Keratinocyte (primary cell): Measurements from ENCODE around the gene ERVH48-1. TPM values are rescaled to one million over a fixed set of nuclear protein-coding genes. Genes with fewer than 3 reads are reported as not detected.

Source experiments
- DNase-seq: peaks from one replicate; pipeline ENCODE4 v3.0.0-alpha.2; 2011; ENCODE audit warnings: low read depth, missing footprints, low spot score
- FAIRE-seq: peaks from 2 replicates; lab custom pipeline; 2011; peaks lifted over from hg19 to GRCh38; lab: Jason Lieb, UNC
- H2AFZ ChIP-seq: 2 replicates; pipeline ENCODE4 v1.6.0; 2012; ENCODE audit warnings: low read length, control low read depth, inconsistent platforms; ENCODE audit not compliant: control insufficient read depth
- H3K27ac ChIP-seq: 2 replicates; pipeline ENCODE4 v1.5.1; 2011; ENCODE audit warnings: low read length; ENCODE audit not compliant: control insufficient read depth, insufficient read depth
- H3K27me3 ChIP-seq: 3 replicates; pipeline ENCODE4 v1.6.0; 2011; ENCODE audit warnings: low read length; ENCODE audit not compliant: control insufficient read depth, insufficient read depth; ENCODE audit errors: extremely low read depth
- H3K36me3 ChIP-seq, 2 experiments: 2 replicates in 1 of 2; 3 replicates in 1 of 2; pipeline ENCODE4 v1.5.1; 2011; ENCODE audit warnings: low read length in 2 of 2, mild to moderate bottlenecking in 1 of 2; ENCODE audit not compliant: control insufficient read depth in 2 of 2, insufficient read depth in 2 of 2; ENCODE audit errors: extremely low read depth in 1 of 2
- H3K4me1 ChIP-seq: 3 replicates; pipeline ENCODE4 v1.5.1; 2011; ENCODE audit warnings: low read length; ENCODE audit not compliant: control insufficient read depth, insufficient read depth; ENCODE audit errors: extremely low read depth
- H3K4me2 ChIP-seq: 3 replicates; pipeline ENCODE4 v1.6.0; 2011; ENCODE audit warnings: low read depth, low read length; ENCODE audit not compliant: control insufficient read depth, insufficient read depth; ENCODE audit errors: extremely low read depth
- H3K4me3 ChIP-seq, 3 experiments: fragments of 200-600 bp in 1 of 3; sonication (generic) in 1 of 3; 2 replicates in 2 of 3; 3 replicates in 1 of 3; pipeline ENCODE4 v1.5.1; 2011 to 2016; ENCODE audit warnings: low read length in 3 of 3, mild to moderate bottlenecking in 3 of 3, control low read depth in 2 of 3, inconsistent platforms in 1 of 3, low read depth in 1 of 3, mixed read lengths in 1 of 3, mixed run types in 1 of 3, moderate library complexity in 1 of 3; ENCODE audit not compliant: control insufficient read depth in 2 of 3, insufficient read depth in 2 of 3; ENCODE audit errors: extremely low read depth in 1 of 3
- H3K79me2 ChIP-seq: 2 replicates; pipeline ENCODE4 v1.6.0; 2012; ENCODE audit warnings: low read length; ENCODE audit not compliant: control insufficient read depth, insufficient read depth
- H3K9ac ChIP-seq: 3 replicates; pipeline ENCODE4 v1.6.0; 2011; ENCODE audit warnings: low read length; ENCODE audit not compliant: control insufficient read depth, insufficient read depth; ENCODE audit errors: extremely low read depth
- H3K9me1 ChIP-seq: 3 replicates; pipeline ENCODE4 v1.6.0; 2011; ENCODE audit warnings: low read length; ENCODE audit not compliant: control insufficient read depth, insufficient read depth; ENCODE audit errors: extremely low read depth
- H3K9me3 ChIP-seq: 2 replicates; pipeline ENCODE4 v1.5.1; 2012; ENCODE audit warnings: low read depth, low read length; ENCODE audit not compliant: control insufficient read depth
- H4K20me1 ChIP-seq: 3 replicates; pipeline ENCODE4 v1.6.0; 2011; ENCODE audit warnings: low read length; ENCODE audit not compliant: control insufficient read depth, insufficient read depth; ENCODE audit errors: extremely low read depth
- CTCF ChIP-seq, 3 experiments: IDR thresholded peaks in 1 of 3; conservative IDR thresholded peaks in 1 of 3; optimal IDR thresholded peaks in 1 of 3; 2 replicates in 2 of 3; 3 replicates in 1 of 3; pipeline versions ENCODE3 to v1.5.1; 2011; ENCODE audit warnings: low read length in 3 of 3, mild to moderate bottlenecking in 3 of 3, moderate library complexity in 2 of 3, control low read depth in 1 of 3, inconsistent platforms in 1 of 3; ENCODE audit not compliant: insufficient read depth in 2 of 3; ENCODE audit errors: extremely low read depth in 1 of 3
- EZH2 ChIP-seq: IDR thresholded peaks from one replicate; pipeline ENCODE4 v1.6.1; 2012; ENCODE audit warnings: inconsistent platforms, mild to moderate bottlenecking, low read length, moderate library complexity
- dilution Hi-C: fragments of 300-500 bp; cut with MboI; formaldehyde crosslinking; loops from one replicate; pipeline ENCODE4 v1.7.0; 2020; ENCODE audit warnings: low sequenced_read_pairs; ENCODE audit not compliant: extremely low pct_ligation_motif_present
- polyA plus RNA-seq, 5 experiments: library from polyadenylated mRNA; depleted of rRNA in 3 of 5; stranded (reverse) in 3 of 5; stranded (forward) in 1 of 5; unstranded in 1 of 5; fragments of >200 nt; gene quantifications; 1 replicate in 1 of 5; 2 replicates in 3 of 5; 3 replicates in 1 of 5; pipeline versions ENCODE4 v1.2.1 to v1.2.3, GENCODE V29; 2011 to 2012; ENCODE audit warnings: missing spikeins in 2 of 5, low read depth in 1 of 5, low replicate concordance in 1 of 5
- small RNA-seq, 3 experiments: library from RNA; depleted of rRNA; stranded (forward); fragments of <200 nt; gene quantifications; one replicate each; pipeline ENCODE3, GENCODE V24; 2012; ENCODE audit warnings: low read depth in 3 of 3, low replicate concordance in 1 of 3; ENCODE audit not compliant: insufficient read length in 3 of 3

ERVH48-1 gene
- polyA plus RNA-seq, 1 donor (not counting 4 experiments of a cell fraction or from before 2014, with no cell fraction given), result 0.03 TPM

- Histone ChIP-seq H3K9me1 (peaks cover 2% of the 10 kb centered on the region), H3K79me2 (peaks cover 90% of the 10 kb centered on the region), H3K4me1 (no peaks in the 10 kb centered on the region), H3K36me3 (peaks cover 41 to 57% of the 10 kb centered on the region in 2 experiments), H3K27ac (no peak overlapping the region), H3K4me3 (no peak overlapping the region), H3K9me3 (no peaks in the 10 kb centered on the region), H3K4me2 (no peak overlapping the region), H2AFZ (no peak overlapping the region), H3K9ac (no peak overlapping the region), H4K20me1 (peaks cover 37% of the 10 kb centered on the region), H3K27me3 (no peaks in the 10 kb centered on the region)
- no peak for FAIRE-seq
- TF ChIP-seq CTCF (optimal IDR thresholded peaks at IDR 0.05 in 1 of 3, IDR thresholded peaks at IDR 0.05 in 1 of 3, conservative IDR thresholded peaks at IDR 0.05 in 1 of 3; ENCODE audit: extremely low read depth in 1 of 3, insufficient read depth in 2 of 3, low read length in 3 of 3) (no peak), EZH2 (no peak)
- dilution Hi-C loops, result no loop called here
- DNase-seq, result no peak
These were observed 57.2 kb downstream of the ERVH48-1 start for GRCh38 chr21:42868196-42868595.

Small RNA genes lying within 50 kb of the gene (small RNA-seq; reads per million reads assigned to genes)
- 0 reads per million in 3 experiments for gene MIR5692B

Other genes with a start within 250 kb of the ERVH48-1 start
- 13.3 to 22.4 TPM (median 14.9 TPM) in 3 replicates for gene WDR4, start 46.1 kb downstream of the ERVH48-1 start, polyA plus RNA-seq
- gene NDUFV3, start 32.3 kb downstream of the ERVH48-1 start, polyA plus RNA-seq, result 26.1 to 58.2 TPM (median 28.9 TPM) in 3 replicates
- 30.7 to 38.2 TPM (median 33.3 TPM) in 3 replicates for gene PKNOX1, start 48.9 kb upstream of the ERVH48-1 start, polyA plus RNA-seq
- 6.9 to 10.6 TPM (median 7.4 TPM) in 3 replicates for gene CBS, start 150.2 kb upstream of the ERVH48-1 start, polyA plus RNA-seq
- gene U2AF1, start 181.9 kb upstream of the ERVH48-1 start, polyA plus RNA-seq, result 13.6 to 61.2 TPM (median 22.8 TPM) in 3 replicates
- not detected in 3 replicates for gene CRYAA, start 243.4 kb upstream of the ERVH48-1 start, polyA plus RNA-seq